SU-DHL-6 (cell line): ENCODE data around the gene ME1.

ENCODE experiments used
- H2AFZ ChIP-seq: fragments of 200-600 bp; sonication (generic); 2 replicates; pipeline ENCODE4 v1.6.1; 2014; ENCODE audit warnings: low read depth, mild to moderate bottlenecking, moderate library complexity, mixed read lengths, antibody characterized with exemption, low read length; ENCODE audit not compliant: severe bottlenecking
- H3F3A ChIP-seq: fragments of 200-600 bp; shearing (Covaris generic); 2 replicates; pipeline ENCODE4 v1.6.0; 2016; ENCODE audit warnings: antibody characterized with exemption, mild to moderate bottlenecking; ENCODE audit not compliant: insufficient read depth
- H3K27ac ChIP-seq: fragments of 200-600 bp; sonication (generic); 2 replicates; pipeline ENCODE4 v1.5.1; 2016; ENCODE audit warnings: low read depth, mild to moderate bottlenecking, low read length, moderate library complexity, mixed read lengths
- H3K27me3 ChIP-seq: fragments of 200-600 bp; sonication (generic), shearing (Covaris generic); 2 replicates; pipeline ENCODE4 v1.6.0; 2014; ENCODE audit warnings: mild to moderate bottlenecking, low read length
- H3K36me3 ChIP-seq: fragments of 200-600 bp; sonication (generic); 2 replicates; pipeline ENCODE4 v1.6.1; 2014; ENCODE audit warnings: mild to moderate bottlenecking, low read length, mixed read lengths
- H3K4me2 ChIP-seq: fragments of 300-600, 200-600 bp; shearing (Covaris generic), sonication (generic); 2 replicates; pipeline ENCODE4 v1.6.0; 2014; ENCODE audit warnings: low read length, low read depth, mild to moderate bottlenecking; ENCODE audit not compliant: poor library complexity, severe bottlenecking
- H3K4me3 ChIP-seq: fragments of 200-600 bp; sonication (generic); 2 replicates; pipeline ENCODE4 v1.5.1; 2014; ENCODE audit warnings: antibody characterized with exemption, low read length, mild to moderate bottlenecking, mixed read lengths; ENCODE audit not compliant: insufficient read depth, poor library complexity, severe bottlenecking
- H3K79me2 ChIP-seq: fragments of 200-600 bp; sonication (generic); 2 replicates; pipeline ENCODE4 v1.6.1; 2014; ENCODE audit warnings: mild to moderate bottlenecking, low read length, moderate library complexity; ENCODE audit not compliant: insufficient read depth
- H3K9ac ChIP-seq: fragments of 200-600 bp; sonication (generic); 2 replicates; pipeline ENCODE4 v1.7.0; 2014; ENCODE audit warnings: mild to moderate bottlenecking, low read length
- H3K9me2 ChIP-seq: fragments of 200-600 bp; sonication (generic); replicated peaks from 2 replicates; pipeline ENCODE4 v1.6.1; 2014; ENCODE audit warnings: low read length; ENCODE audit not compliant: insufficient read depth
- H3K9me3 ChIP-seq: fragments of 200-600 bp; sonication (generic); 2 replicates; pipeline ENCODE4 v1.6.1; 2014; ENCODE audit warnings: low read length, mixed read lengths; ENCODE audit not compliant: insufficient read depth
- H4K20me1 ChIP-seq: fragments of 200-600 bp; sonication (generic); 2 replicates; pipeline ENCODE4 v1.6.1; 2014; ENCODE audit warnings: low read depth, mild to moderate bottlenecking, antibody characterized with exemption, low read length, moderate library complexity, mixed read lengths
- CTCF ChIP-seq: fragments of 200-600 bp; sonication (generic); IDR thresholded peaks from one replicate; pipeline ENCODE4 v1.5.1; 2017; ENCODE audit warnings: antibody characterized with exemption, mild to moderate bottlenecking, low read length, moderate library complexity; ENCODE audit not compliant: insufficient read depth, poor library complexity, severe bottlenecking
- EZH2phosphoT487 ChIP-seq: fragments of 200-600 bp; sonication (generic), shearing (Covaris generic); conservative IDR thresholded peaks from 2 replicates; pipeline ENCODE4 v1.6.1; 2018; ENCODE audit warnings: mild to moderate bottlenecking, antibody characterized with exemption, low read length, moderate library complexity, mixed read lengths

Gene ME1

GRCh38 chr6:83180426-83180950 lies 250.4 kb downstream of the ME1 start:
- H3K9ac ChIP-seq, result no peak overlapping the region
- no peak overlapping the region for H2AFZ ChIP-seq
- no peaks in the 10 kb centered on the region for H3F3A ChIP-seq
- no peaks in the 10 kb centered on the region for H3K27me3 ChIP-seq
- H3K27ac ChIP-seq, result no peak overlapping the region
- H3K36me3 ChIP-seq, result peaks cover 7% of the 10 kb centered on the region; the same call in 1 of the 2 replicates
- H3K9me2 ChIP-seq, result no peaks in the 10 kb centered on the region
- no peak overlapping the region for H3K4me3 ChIP-seq
- no peaks in the 10 kb centered on the region for H3K9me3 ChIP-seq
- no peak overlapping the region for H3K4me2 ChIP-seq
- H3K79me2 ChIP-seq, result no peaks in the 10 kb centered on the region
- H4K20me1 ChIP-seq, result no peaks in the 10 kb centered on the region
- TF ChIP-seq EZH2phosphoT487 (no peak), CTCF (no peak)

- H3K4me2 ChIP-seq, result no peak overlapping the region
- H3F3A ChIP-seq, result no peaks in the 10 kb centered on the region
- no peaks in the 10 kb centered on the region for H3K27me3 ChIP-seq
- TF ChIP-seq CTCF (no peak), EZH2phosphoT487 (no peak)
- H3K4me3 ChIP-seq, result no peak overlapping the region
- no peaks in the 10 kb centered on the region for H3K9me2 ChIP-seq
- no peak overlapping the region for H3K27ac ChIP-seq
- no peak overlapping the region for H2AFZ ChIP-seq
- peaks cover 9% of the 10 kb centered on the region; the same call in 1 of the 2 replicates for H3K36me3 ChIP-seq
- H3K9me3 ChIP-seq, result no peaks in the 10 kb centered on the region
- no peaks in the 10 kb centered on the region for H4K20me1 ChIP-seq
- no peaks in the 10 kb centered on the region for H3K79me2 ChIP-seq
- H3K9ac ChIP-seq, result no peak overlapping the region
Observed at GRCh38 chr6:83176246-83176645, 254.6 kb downstream of the ME1 start.

GRCh38 chr6:83169511-83169910 lies 261.3 kb downstream of the ME1 start:
- no peaks in the 10 kb centered on the region for H3K79me2 ChIP-seq
- H3K9me2 ChIP-seq, result no peaks in the 10 kb centered on the region
- H3K9me3 ChIP-seq, result no peaks in the 10 kb centered on the region
- H3K9ac ChIP-seq, result no peak overlapping the region
- no peak for TF ChIP-seq EZH2phosphoT487
- TF ChIP-seq CTCF, result no peak
- H3K4me2 ChIP-seq, result no peak overlapping the region
- no peaks in the 10 kb centered on the region for H3K27me3 ChIP-seq
- H2AFZ ChIP-seq, result no peak overlapping the region
- H3K36me3 ChIP-seq, result peaks cover 50% of the 10 kb centered on the region
- H3K27ac ChIP-seq, result no peak overlapping the region
- no peak overlapping the region for H3K4me3 ChIP-seq
- no peaks in the 10 kb centered on the region for H4K20me1 ChIP-seq
- H3F3A ChIP-seq, result 0 out of 2 replicates have a peak, but pooled peaks cover 3% of the 10 kb centered on the region
